Posterior vena cava (tissue), 2 donors: Measurements from ENCODE around the gene MED23. TPM values are rescaled to one million over a fixed set of nuclear protein-coding genes. Genes with fewer than 3 reads are reported as not detected.

Experiments used
- DNase-seq: peaks from one replicate; pipeline ENCODE4 v3.0.0-alpha.2; 2020; ENCODE audit warnings: low spot score
- intact Hi-C, 2 donors: fragments of 100-400 bp; cut with DNase I; formaldehyde crosslinking; loops; one replicate each; pipeline versions ENCODE4 v1.14.1 to v1.14.2; 2022 to 2023
- total RNA-seq, 2 donors: library from RNA; stranded (reverse); fragmentation: NEBNext Ultra II Directional; extraction: Animal tissue kit (Norgen Biotek cat#: 25700); gene quantifications; one replicate each; pipeline ENCODE4 v1.2.1, GENCODE V29; 2021
- donor health status: DM: yes; HTN: yes; CAD: no.
- donor health status: DM: yes; HTN: yes; CAD: no.

Gene MED23
- total RNA-seq, 2 donors from 2014 or later: 19.0 to 22.2 TPM

- intact Hi-C loops: no loop called here
- no peak for DNase-seq
Observed at GRCh38 chr6:131592935-131593334, 35.1 kb downstream of the MED23 start.

GRCh38 chr6:131588643-131589042 is 39.4 kb downstream of the MED23 start:
- no peak for DNase-seq
- intact Hi-C loops: no loop called here

GRCh38 chr6:131587909-131588308 is 40.1 kb downstream of the MED23 start:
- intact Hi-C loops: no loop called here

GRCh38 chr6:131586543-131586942 is 41.5 kb downstream of the MED23 start:
- intact Hi-C loops: no loop called here
- DNase-seq: no peak

More at GRCh38 chr6:131587909-131588308, 40.1 kb downstream of the MED23 start:
- DNase-seq: no peak

GRCh38 chr6:131581523-131581922 is 46.5 kb downstream of the MED23 start:
- intact Hi-C loops: no loop called here
- no peak for DNase-seq

GRCh38 chr6:131575834-131576478 is 52.1 kb downstream of the MED23 start:
- intact Hi-C loops: no loop called here

GRCh38 chr6:131574686-131575085 is 53.4 kb downstream of the MED23 start:
- intact Hi-C loops: no loop called here

More at GRCh38 chr6:131575834-131576478, 52.1 kb downstream of the MED23 start:
- DNase-seq: no peak

GRCh38 chr6:131574133-131574532 is 53.9 kb downstream of the MED23 start:
- DNase-seq: no peak
- intact Hi-C loops: no loop called here

More at GRCh38 chr6:131574686-131575085, 53.4 kb downstream of the MED23 start:
- no peak for DNase-seq

- intact Hi-C loops: no loop called here
Observed at GRCh38 chr6:131572686-131573415, 55.2 kb downstream of the MED23 start, which contains the start of gene ARG1. TSS of gene ARG1 (plus strand) at chr6:131573226. CDS start at chr6:131573283, 57 bp downstream.

GRCh38 chr6:131568726-131569125 is 59.3 kb downstream of the MED23 start:
- DNase-seq: no peak
- intact Hi-C loops: no loop called here

More at GRCh38 chr6:131572686-131573415, 55.2 kb downstream of the MED23 start, which contains the start of gene ARG1:
- no peak for DNase-seq

- no peak for DNase-seq
- intact Hi-C loops: no loop called here
Observed at GRCh38 chr6:131565056-131565455, 63.0 kb downstream of the MED23 start.

- DNase-seq: no peak
- intact Hi-C loops: no loop called here
Observed at GRCh38 chr6:131561925-131562707, 65.9 kb downstream of the MED23 start.

GRCh38 chr6:131558922-131559321 is 69.1 kb downstream of the MED23 start:
- DNase-seq: no peak
- intact Hi-C loops: no loop called here

GRCh38 chr6:131555992-131556391 is 72.0 kb downstream of the MED23 start:
- intact Hi-C loops: no loop called here
- no peak for DNase-seq

GRCh38 chr6:131552572-131552971 is 75.5 kb downstream of the MED23 start:
- intact Hi-C loops: no loop called here
- no peak for DNase-seq

GRCh38 chr6:131551902-131552301 is 76.1 kb downstream of the MED23 start:
- no peak for DNase-seq
- intact Hi-C loops: no loop called here

GRCh38 chr6:131549811-131550210 is 78.2 kb downstream of the MED23 start:
- intact Hi-C loops: no loop called here
- no peak for DNase-seq

- intact Hi-C loops: no loop called here
- no peak for DNase-seq
Observed at GRCh38 chr6:131548441-131548840, 79.6 kb downstream of the MED23 start.

GRCh38 chr6:131547488-131547887 is 80.6 kb downstream of the MED23 start:
- no peak for DNase-seq
- intact Hi-C loops: no loop called here

GRCh38 chr6:131545317-131545716 is 82.7 kb downstream of the MED23 start:
- intact Hi-C loops: no loop called here
- no peak for DNase-seq
